ENCODE results near the gene SBF2. TPM values are rescaled to one million over a fixed set of nuclear protein-coding genes. Genes with fewer than 3 reads are reported as not detected.
A peak's percentile ranks its signal among the peaks of the same experiment; 100 is the strongest.

SBF2 gene
- total and polyA plus RNA-seq, 9 of the 15 experiments (the other 6 are each of a cell fraction or from before 2014, with no cell fraction given) = 0.80 to 9.5 (median 5.0) TPM

GRCh38 chr11:9802291-9802861 is 491.6 kb downstream of the SBF2 start:
- Histone ChIP-seq H3K9ac (ENCODE audit: insufficient read depth in 1 of 2, low read depth in 2 of 2, low read length in 2 of 2) (no peak overlapping the region), H3K9me3 (replicated peaks; ENCODE audit: control insufficient read depth, insufficient read depth, low read depth, low read length) (no peaks in the 10 kb centered on the region), H3K9me1 (ENCODE audit: control insufficient read depth, insufficient read depth, low read length) (no peaks in the 10 kb centered on the region), H4K20me1 (replicated peaks; ENCODE audit: control insufficient read depth, insufficient read depth, low read length) (no peaks in the 10 kb centered on the region), H3K27me3 (ENCODE audit: control insufficient read depth in 2 of 2, insufficient read depth in 2 of 2, low read length in 2 of 2) (no peaks in the 10 kb centered on the region), H3K4me2 (ENCODE audit: insufficient read depth, low read length) (no peak overlapping the region), H3K79me2 (ENCODE audit: control insufficient read depth, insufficient read depth, low read length) (no peaks in the 10 kb centered on the region), H2AFZ (ENCODE audit: low read depth, low read length) (0 out of 2 replicates have a peak overlapping the region, but pooled peaks have one; percentile 1), H3K4me1 (replicated peaks in 1 of 2; ENCODE audit: control insufficient read depth in 2 of 2, insufficient read depth in 2 of 2, low read length in 2 of 2) (peaks cover 0 to 3% of the 10 kb centered on the region in 2 experiments; a peak in 1 of 5 replicates), H3K27ac (ENCODE audit: extremely low read depth, low read depth, low read length) (no peak overlapping the region), H3K4me3 (no peak overlapping the region), H3K36me3 (ENCODE audit: control insufficient read depth, insufficient read depth, low read length) (no peaks in the 10 kb centered on the region)
- no TSS peak for BruUV-seq (replicated peaks)
- intact Hi-C loops (cut with micrococcal nuclease) (no loop called here), in situ Hi-C loops (cut with MboI) (no loop called here)
- ChIA-PET CTCF (ENCODE audit: low intra/inter-chr PET ratio) (interaction anchor here (0.7 kb wide), 1 partner anchor 407 kb away, joined by 3 read pairs; no protein-coding TSS in a partner anchor), POLR2A (interaction anchor here (0.7 to 1.6 kb wide), 3 partner anchors 10 to 78 kb away, joined by 3 to 6 read pairs (median 5); no protein-coding TSS in a partner anchor)
- FAIRE-seq (no peak), DNase-seq (ENCODE audit: extremely low read depth in 1 of 4, low spot score in 3 of 4) (no peak), ATAC-seq (peak; percentile 44; the same call in 2 of the 3 replicates)
- WGBS (ENCODE audit: insufficient coverage, low coverage, missing lambda C conversion rate) = 41% methylated on average over 3 of the region's 3 CpGs
- 0 out of 2 replicates have a peak, but pooled peaks have one; percentile 49 for TF ChIP-seq SMAD4 (CRISPR knock-in tag; conservative IDR thresholded peaks at IDR 0.05)
- TF ChIP-seq ZNF584 (CRISPR knock-in tag; IDR thresholded peaks at IDR 0.05; ENCODE audit: low read depth) = peak; percentile 30; the same call in 1 of the 2 replicates
- TF ChIP-seq NR2C2 (CRISPR knock-in tag; IDR thresholded peaks at IDR 0.05) = no peak
- peak; percentile 13; the same call in 1 of the 2 replicates for TF ChIP-seq NR2C2 (tag; IDR thresholded peaks at IDR 0.05)
- 0 out of 2 replicates have a peak, but pooled peaks have one; percentile 21 for TF ChIP-seq L3MBTL2 (IDR thresholded peaks at IDR 0.05)
- TF ChIP-seq CXXC5 (CRISPR knock-in tag; IDR thresholded peaks at IDR 0.05) = 0 out of 2 replicates have a peak, but pooled peaks have one; percentile 34
- TF ChIP-seq ETV5 (CRISPR knock-in tag; IDR thresholded peaks at IDR 0.05; ENCODE audit: low read depth) = no peak
- TF ChIP-seq ZNF668 (CRISPR knock-in tag; IDR thresholded peaks at IDR 0.05) = 0 out of 2 replicates have a peak, but pooled peaks have one; percentile 32
- TF ChIP-seq ATF3 (IDR thresholded peaks at IDR 0.05) = peak; percentile 74; the same call in 1 of the 2 replicates
- no peak for TF ChIP-seq ATF3 (CRISPR knock-in tag; conservative IDR thresholded peaks at IDR 0.05)
- TF ChIP-seq HMGN3 (IDR thresholded peaks at IDR 0.05; ENCODE audit: borderline replicate concordance, extremely low read depth, insufficient read length, low read depth, low read length) = no peak
- no peak for TF ChIP-seq MAX (CRISPR knock-in tag; IDR thresholded peaks at IDR 0.05)
- 0 out of 2 replicates have a peak, but pooled peaks have one; percentile 31 for TF ChIP-seq ZNF592 (IDR thresholded peaks at IDR 0.05)
- TF ChIP-seq STAT5B (CRISPR knock-in tag; IDR thresholded peaks at IDR 0.05) = no peak
- TF ChIP-seq FOXJ3 (CRISPR knock-in tag; IDR thresholded peaks at IDR 0.05) = no peak
- peak; percentile 60; the same call in 1 of the 2 replicates for TF ChIP-seq CEBPG (CRISPR knock-in tag; IDR thresholded peaks at IDR 0.05)
- TF ChIP-seq CEBPG (tag; conservative IDR thresholded peaks at IDR 0.05 in 1 of 2, IDR thresholded peaks at IDR 0.05 in 1 of 2) = peak; percentile 61 to 93
